GM12874 (cell line): ENCODE measurements around the gene ECE2.

Experiments
- CTCF ChIP-seq: IDR thresholded peaks from 2 replicates; pipeline ENCODE4 v1.5.1; 2011; ENCODE audit warnings: low read depth, mild to moderate bottlenecking, control low read depth, low read length, moderate library complexity; ENCODE audit not compliant: insufficient read depth

Gene ECE2

DNA sequence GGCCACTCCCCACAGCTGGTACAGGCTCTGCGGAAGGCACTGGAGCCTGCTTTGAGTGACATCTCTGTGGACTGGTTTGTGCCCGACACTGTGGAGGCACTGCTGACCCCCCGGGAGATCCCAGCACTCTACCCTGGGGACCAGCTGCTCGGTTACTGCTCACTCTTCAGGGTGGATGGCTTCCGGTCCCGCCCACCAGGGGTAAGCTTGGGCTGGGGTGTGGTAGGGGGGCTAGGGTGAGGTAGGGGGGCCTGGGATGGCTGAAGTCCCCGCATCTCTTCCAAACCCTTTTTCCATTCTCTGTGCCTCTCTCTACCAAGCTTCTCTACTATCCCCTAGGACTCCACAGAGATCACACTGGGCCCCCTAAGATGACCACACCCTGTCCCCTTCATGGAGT, 38.6 kb upstream of the ECE2 start:
- TF ChIP-seq CTCF = no peak

GRCh38 chr3:184237807-184238206, 38.0 kb upstream of the ECE2 start:
- TF ChIP-seq CTCF = no peak

GRCh38 chr3:184238246-184238818, 37.5 kb upstream of the ECE2 start:
- TF ChIP-seq CTCF = no peak

GRCh38 chr3:184239221-184239620, 36.6 kb upstream of the ECE2 start:
- no peak for TF ChIP-seq CTCF

DNA sequence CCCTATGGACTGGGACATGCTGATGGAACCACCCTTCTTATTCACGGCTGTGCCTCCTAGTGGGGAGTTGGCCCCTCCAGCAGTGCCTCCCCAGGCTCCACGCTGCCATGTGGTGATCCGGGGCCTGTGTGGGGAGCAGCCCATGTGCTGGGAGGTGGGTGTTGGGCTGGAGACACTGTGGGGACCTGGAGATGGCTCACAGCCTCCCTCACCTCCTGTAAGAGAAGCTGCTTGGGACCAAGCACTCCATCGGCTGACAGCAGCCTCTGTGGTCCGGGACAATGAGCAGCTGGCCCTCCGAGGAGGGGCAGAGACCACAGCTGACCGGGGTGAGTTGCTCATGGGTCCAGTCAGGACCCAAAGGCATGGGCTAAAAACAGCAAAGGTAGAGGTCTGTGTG, 36.1 kb upstream of the ECE2 start:
- no peak for TF ChIP-seq CTCF

GRCh38 chr3:184240384-184241140, 35.3 kb upstream of the ECE2 start:
- TF ChIP-seq CTCF = no peak

DNA sequence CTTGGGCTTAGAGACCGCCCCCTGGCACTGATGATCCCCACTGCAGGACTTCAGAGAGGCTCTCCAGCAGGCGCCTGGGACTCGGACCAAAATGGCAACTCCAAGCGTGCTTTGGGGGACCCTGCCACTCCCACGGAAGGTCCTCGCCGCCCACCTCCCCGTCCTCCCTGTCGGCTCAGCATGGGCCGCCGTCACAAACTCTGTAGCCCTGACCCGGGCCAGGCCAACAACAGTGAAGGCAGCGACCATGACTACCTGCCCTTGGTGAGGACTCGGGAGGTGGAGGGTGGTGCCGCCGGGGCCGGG, 34.7 kb upstream of the ECE2 start:
- TF ChIP-seq CTCF = no peak
